ENCODE data around the gene PITX2.

PITX2 gene

DNA sequence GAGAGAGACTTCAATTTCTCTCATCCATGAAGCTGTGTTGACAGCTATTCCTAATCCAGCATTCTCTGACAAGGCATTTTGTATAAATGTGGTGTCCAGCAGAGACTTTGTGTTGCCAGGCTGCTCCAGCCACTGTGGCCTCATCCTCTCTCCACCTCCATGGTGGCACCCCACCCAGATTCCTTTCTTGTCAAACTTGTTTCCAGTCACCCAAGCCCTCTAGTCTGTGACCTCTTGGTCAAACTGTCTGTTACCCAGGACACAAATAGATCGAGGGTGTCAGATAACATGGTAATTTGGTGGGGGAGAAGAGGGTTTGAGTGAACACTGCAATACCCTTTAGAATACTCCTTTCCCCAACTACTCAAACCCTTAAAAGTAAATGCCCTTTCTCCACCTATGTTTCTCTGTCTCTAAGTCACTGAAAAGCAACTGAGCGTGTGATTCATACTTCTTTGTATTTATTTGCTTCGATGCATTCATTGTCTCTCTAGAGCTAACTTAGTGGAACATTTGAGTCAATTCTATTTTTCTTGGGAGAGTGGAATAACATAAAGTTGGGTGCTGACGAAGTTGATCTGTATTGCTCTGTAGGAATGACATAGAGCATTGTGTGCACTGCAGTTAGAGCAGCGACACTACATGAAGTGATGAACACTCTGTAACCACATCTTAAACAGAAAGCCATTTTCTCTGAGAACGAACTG lies 13.7 kb downstream of the PITX2 start:
- TF ChIP-seq, protein P1, sequence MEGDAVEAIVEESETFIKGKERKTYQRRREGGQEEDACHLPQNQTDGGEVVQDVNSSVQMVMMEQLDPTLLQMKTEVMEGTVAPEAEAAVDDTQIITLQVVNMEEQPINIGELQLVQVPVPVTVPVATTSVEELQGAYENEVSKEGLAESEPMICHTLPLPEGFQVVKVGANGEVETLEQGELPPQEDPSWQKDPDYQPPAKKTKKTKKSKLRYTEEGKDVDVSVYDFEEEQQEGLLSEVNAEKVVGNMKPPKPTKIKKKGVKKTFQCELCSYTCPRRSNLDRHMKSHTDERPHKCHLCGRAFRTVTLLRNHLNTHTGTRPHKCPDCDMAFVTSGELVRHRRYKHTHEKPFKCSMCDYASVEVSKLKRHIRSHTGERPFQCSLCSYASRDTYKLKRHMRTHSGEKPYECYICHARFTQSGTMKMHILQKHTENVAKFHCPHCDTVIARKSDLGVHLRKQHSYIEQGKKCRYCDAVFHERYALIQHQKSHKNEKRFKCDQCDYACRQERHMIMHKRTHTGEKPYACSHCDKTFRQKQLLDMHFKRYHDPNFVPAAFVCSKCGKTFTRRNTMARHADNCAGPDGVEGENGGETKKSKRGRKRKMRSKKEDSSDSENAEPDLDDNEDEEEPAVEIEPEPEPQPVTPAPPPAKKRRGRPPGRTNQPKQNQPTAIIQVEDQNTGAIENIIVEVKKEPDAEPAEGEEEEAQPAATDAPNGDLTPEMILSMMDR (IDR thresholded peaks at IDR 0.05): no peak

DNA sequence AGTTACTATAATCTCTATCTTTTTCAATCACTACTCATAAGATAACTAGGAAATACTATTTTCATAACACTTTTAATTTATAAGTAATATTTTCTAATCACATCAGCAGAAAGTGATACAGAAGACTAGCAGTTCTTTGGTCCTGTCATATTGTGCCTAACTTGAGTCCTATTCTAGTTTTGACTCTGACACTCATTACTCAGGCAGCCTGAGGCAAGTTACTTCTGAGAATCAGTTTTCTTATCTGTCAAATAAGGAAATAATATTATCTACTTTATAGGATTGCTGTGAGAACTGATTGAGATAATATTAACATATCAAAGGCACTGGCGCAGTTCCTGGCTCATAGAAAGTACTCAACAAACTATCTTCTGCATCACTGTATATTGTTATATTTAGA lies 17.8 kb downstream of the PITX2 start:
- TF ChIP-seq, protein P1 (IDR thresholded peaks at IDR 0.05): no peak

DNA sequence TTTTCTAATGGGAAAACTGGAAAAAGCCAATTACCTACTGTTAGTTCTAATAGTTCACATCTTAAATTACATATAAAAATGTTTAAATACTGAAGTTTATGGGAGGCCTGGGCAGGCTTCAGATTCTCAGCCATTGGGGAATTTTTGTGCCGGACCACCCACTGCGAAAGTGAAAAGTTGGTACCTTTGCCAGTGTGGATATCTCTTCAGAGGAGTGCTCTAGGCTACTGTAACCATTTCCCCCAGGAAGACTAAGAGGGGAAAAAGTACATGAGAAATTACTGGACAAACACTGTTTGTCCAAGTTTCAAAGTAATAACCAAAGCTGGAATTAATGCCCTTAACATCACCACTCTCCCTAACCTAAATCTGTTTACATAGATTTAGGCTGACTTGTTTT lies 20.8 kb downstream of the PITX2 start:
- TF ChIP-seq, protein P1 (IDR thresholded peaks at IDR 0.05): no peak

DNA sequence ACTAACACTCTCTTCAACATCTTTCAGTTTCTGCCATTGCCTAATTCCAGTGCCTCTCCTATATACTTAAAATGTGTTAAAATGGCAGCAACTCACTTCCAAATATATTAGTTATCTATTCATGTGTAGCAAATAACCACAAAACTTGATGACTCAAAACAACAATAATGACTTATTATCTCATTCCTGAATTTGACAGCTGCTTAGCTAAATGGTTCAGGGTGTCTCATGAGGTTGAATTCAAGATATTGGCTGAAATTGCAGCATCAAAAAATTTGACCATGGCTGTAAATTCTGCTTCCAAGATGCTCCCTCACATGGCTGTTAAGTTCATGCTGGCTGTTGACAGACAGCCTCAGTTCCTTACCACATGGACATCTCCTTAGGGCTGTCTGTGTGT lies 25.3 kb downstream of the PITX2 start:
- TF ChIP-seq, protein P1 (IDR thresholded peaks at IDR 0.05): no peak

DNA sequence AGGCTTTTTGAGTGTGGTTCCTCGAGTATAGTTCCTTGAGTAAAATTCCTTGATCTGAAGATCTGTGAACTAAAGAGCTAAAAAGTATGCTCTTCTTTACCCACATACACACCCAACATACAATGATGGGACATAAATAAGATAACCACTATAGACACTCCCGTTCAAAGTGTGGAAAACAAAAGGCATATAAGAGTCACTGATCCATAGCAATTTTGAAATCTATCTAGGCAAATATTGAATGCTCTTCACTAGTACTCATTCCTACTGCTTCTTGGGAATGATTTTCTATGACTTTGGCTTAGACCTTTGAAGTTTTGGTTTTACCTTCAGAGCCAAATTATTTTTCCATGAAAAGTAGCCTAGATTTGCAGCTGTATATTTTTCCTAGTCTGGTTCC lies 26.4 kb downstream of the PITX2 start:
- TF ChIP-seq, protein P1 (IDR thresholded peaks at IDR 0.05): no peak

DNA sequence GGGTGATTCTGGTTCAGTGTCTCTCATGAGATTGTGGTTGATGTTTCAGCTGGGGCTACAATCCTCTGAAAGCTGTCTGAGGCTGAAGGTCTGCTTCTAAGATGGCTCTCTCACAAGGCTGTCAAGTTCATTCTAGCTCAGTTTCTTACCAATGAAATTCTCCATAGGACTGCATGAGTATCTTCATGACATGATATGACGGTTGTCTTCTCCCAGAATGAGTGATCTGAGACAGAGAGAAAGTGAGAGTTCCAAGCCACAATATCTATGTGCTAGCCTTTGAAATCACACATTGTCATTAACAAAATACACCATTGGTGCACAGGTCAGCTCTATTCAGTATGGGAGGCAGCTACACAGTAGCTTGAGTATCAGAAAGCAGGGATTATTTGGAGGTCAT lies 27.3 kb downstream of the PITX2 start:
- TF ChIP-seq, protein P1 (IDR thresholded peaks at IDR 0.05): no peak

DNA sequence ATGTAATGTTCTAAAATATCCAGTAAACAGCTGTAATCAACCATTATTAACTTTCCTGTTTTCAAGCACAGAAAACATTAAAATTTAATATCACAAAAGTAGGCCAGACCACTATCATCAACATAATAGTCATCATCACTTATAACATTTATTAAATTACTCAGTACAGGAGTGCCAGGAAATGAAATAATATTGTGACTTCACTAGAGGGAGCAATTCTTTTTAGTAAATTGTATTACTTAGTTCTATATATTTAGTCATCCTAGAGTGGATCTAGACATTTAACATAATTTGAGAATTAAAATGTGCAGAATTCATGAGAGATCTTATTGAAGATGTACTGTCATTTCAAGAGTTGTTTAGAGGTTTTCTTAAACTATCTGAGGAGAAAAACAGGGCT lies 33.6 kb downstream of the PITX2 start:
- TF ChIP-seq, protein P1 (IDR thresholded peaks at IDR 0.05): peak; percentile 42

All from LNCAP (cell line).